NCI-H1930 (cell line): ENCODE data around the gene ORAI2.

Experiments used
- DNase-seq, 2 experiments: peaks; one replicate each; lab custom pipeline; 2025; lab: John Stamatoyannopoulos, UW

Gene ORAI2

GRCh38 chr7:102415685-102416225 is 17.6 kb upstream of the ORAI2 start:
- DNase-seq = no peak

- DNase-seq = no peak
Observed at GRCh38 chr7:102416406-102416805, 17.0 kb upstream of the ORAI2 start.

- DNase-seq = no peak
Observed at GRCh38 chr7:102417105-102417504, 16.3 kb upstream of the ORAI2 start.

- DNase-seq = no peak
Observed at GRCh38 chr7:102418592-102418991, 14.8 kb upstream of the ORAI2 start.

- DNase-seq = no peak
Observed at GRCh38 chr7:102421706-102422240, 11.6 kb upstream of the ORAI2 start.

- no peak for DNase-seq
Observed at GRCh38 chr7:102424129-102424551, 9.2 kb upstream of the ORAI2 start.

GRCh38 chr7:102424787-102425218 is 8.6 kb upstream of the ORAI2 start:
- no peak for DNase-seq

GRCh38 chr7:102425639-102426267 is 7.6 kb upstream of the ORAI2 start:
- DNase-seq = no peak

GRCh38 chr7:102426268-102427018 is 6.9 kb upstream of the ORAI2 start:
- DNase-seq = no peak

- no peak for DNase-seq
Observed at GRCh38 chr7:102427019-102427405, 6.4 kb upstream of the ORAI2 start.

- DNase-seq = no peak
Observed at GRCh38 chr7:102429141-102429899, 4.1 kb upstream of the ORAI2 start.

GRCh38 chr7:102431617-102432298 is 1.6 kb upstream of the ORAI2 start:
- DNase-seq = no peak

- DNase-seq = no peak
Observed at GRCh38 chr7:102432442-102433218, 745 bp upstream of the ORAI2 start.

GRCh38 chr7:102434039-102434486 is 688 bp downstream of the ORAI2 start:
- no peak for DNase-seq

GRCh38 chr7:102436118-102436517 is 2.7 kb downstream of the ORAI2 start:
- DNase-seq = no peak

- no peak for DNase-seq
Observed at GRCh38 chr7:102439963-102440795, 6.8 kb downstream of the ORAI2 start.

- no peak for DNase-seq
Observed at GRCh38 chr7:102444961-102445673, 11.7 kb downstream of the ORAI2 start.

GRCh38 chr7:102445674-102446071 is 12.3 kb downstream of the ORAI2 start:
- no peak for DNase-seq
